Heart left ventricle (tissue), 13 donors: ENCODE data around the gene FAM163B.

Experiments used
- POLR2A ChIP-seq, 2 donors: fragments of 450-650 bp; IDR thresholded peaks; one replicate each; pipeline ENCODE4 v1.6.1; 2017; ENCODE audit warnings: antibody characterized with exemption in 2 of 2, mild to moderate bottlenecking in 2 of 2, moderate library complexity in 2 of 2
- TF ChIP-seq, protein P1 (sequence below), 12 donors: fragments of 200-600 bp; sonication (generic) in 4 of 12; IDR thresholded peaks; one replicate each; pipeline versions ENCODE4 v1.5.0 to v1.8.0; 2018 to 2022; ENCODE audit warnings: antibody characterized with exemption in 12 of 12, mild to moderate bottlenecking in 5 of 12
- donor health status: ischemic (EF 13 %, LVEDD 7.1; RV severe dilation, severe dysfunction).
- donor health status: DM: no; HTN: yes; CAD: no.
- donor health status: DM: no; HTN: no; CAD: no.
- donor health status: ischemic (EF 25% LVEDD 6.9; RV normal size, moderate dysfunction).
- donor health status: ischemic (EF 25% LVEDD 5.7; RV mildly dilated, moderate dysfunction).
- donor health status: ischemic (EF 35%, LVEDD 5.7; RV mildly dilated, moderate dysfunction).
- donor health status: nonischemic (EF 11% LVEDD 7.7; RV severe dilation, severe dysfunction).
- donor health status: DM: yes; HTN: yes; CAD: no.
- donor health status: PGD.
- donor health status: ischemic (EF 29% LVEDD 5.4; RV normal size, mild dysfunction).
- donor health status: nonischemic (EF 23%, LVEDD 6.1; RV moderate dilation, normal function).

DNA sequence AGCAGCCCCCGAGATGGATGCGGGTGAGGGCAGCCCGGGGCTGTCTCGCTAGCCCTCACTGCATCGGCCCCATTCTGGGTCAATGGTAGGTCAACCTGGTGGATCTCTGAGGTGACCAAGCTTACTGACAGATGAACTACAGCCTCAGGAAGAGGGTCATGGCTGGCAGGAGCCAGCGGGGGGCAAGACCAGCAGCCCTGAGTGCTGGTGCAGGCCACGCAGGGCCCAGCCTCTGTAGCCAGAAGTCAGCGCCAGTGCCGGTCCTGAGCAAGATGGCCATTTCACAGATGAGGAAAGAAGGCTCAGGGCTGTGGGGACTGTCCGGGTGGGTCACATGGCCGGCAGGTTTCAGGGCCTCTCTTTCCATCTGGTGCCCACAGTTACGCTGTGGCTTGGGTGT is 21.9 kb upstream of the FAM163B start:
- TF ChIP-seq, protein P1, sequence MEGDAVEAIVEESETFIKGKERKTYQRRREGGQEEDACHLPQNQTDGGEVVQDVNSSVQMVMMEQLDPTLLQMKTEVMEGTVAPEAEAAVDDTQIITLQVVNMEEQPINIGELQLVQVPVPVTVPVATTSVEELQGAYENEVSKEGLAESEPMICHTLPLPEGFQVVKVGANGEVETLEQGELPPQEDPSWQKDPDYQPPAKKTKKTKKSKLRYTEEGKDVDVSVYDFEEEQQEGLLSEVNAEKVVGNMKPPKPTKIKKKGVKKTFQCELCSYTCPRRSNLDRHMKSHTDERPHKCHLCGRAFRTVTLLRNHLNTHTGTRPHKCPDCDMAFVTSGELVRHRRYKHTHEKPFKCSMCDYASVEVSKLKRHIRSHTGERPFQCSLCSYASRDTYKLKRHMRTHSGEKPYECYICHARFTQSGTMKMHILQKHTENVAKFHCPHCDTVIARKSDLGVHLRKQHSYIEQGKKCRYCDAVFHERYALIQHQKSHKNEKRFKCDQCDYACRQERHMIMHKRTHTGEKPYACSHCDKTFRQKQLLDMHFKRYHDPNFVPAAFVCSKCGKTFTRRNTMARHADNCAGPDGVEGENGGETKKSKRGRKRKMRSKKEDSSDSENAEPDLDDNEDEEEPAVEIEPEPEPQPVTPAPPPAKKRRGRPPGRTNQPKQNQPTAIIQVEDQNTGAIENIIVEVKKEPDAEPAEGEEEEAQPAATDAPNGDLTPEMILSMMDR (IDR thresholded peaks at IDR 0.05), result no peak
- TF ChIP-seq POLR2A (IDR thresholded peaks at IDR 0.05), result no peak
